ENCODE data around the gene TMEM190.

GRCh38 chr19:55336101-55336500 lies 40.5 kb upstream of the TMEM190 start:
- TF ChIP-seq CTCF (conservative IDR thresholded peaks at IDR 0.05; ENCODE audit: low read depth, low read length): no peak
- no peak for TF ChIP-seq EZH2 (IDR thresholded peaks at IDR 0.05; ENCODE audit: borderline replicate concordance, low read depth, low read length, poor library complexity, severe bottlenecking)

All from A673 (cell line).